ENCODE data around the gene UBE3D.

UBE3D gene, protein sequence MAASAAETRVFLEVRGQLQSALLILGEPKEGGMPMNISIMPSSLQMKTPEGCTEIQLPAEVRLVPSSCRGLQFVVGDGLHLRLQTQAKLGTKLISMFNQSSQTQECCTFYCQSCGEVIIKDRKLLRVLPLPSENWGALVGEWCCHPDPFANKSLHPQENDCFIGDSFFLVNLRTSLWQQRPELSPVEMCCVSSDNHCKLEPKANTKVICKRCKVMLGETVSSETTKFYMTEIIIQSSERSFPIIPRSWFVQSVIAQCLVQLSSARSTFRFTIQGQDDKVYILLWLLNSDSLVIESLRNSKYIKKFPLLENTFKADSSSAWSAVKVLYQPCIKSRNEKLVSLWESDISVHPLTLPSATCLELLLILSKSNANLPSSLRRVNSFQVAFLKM

GRCh38 chr6:83065511-83066192 is at the start of gene UBE3D:
TSS of gene UBE3D (minus strand) at chr6:83065841. CDS start at chr6:83065718, 123 bp downstream.
- H2AFZ ChIP-seq (ENCODE audit: low read length, unreplicated experiment): peak within 1 kb of the TSS; percentile 98
- no peak within 1 kb of the TSS for H3K27ac ChIP-seq (ENCODE audit: low read depth, low read length)
- peaks cover 17% of the 10 kb centered on the region for H3K4me1 ChIP-seq (ENCODE audit: control insufficient read depth, insufficient read depth, low read length, unreplicated experiment)
- H3K36me3 ChIP-seq (ENCODE audit: insufficient read depth, low read length): no peaks in the 10 kb centered on the region
- H3K79me2 ChIP-seq (ENCODE audit: control insufficient read depth, insufficient read depth, low read length, unreplicated experiment): peaks cover 25% of the 10 kb centered on the region
- H3K4me3 ChIP-seq (ENCODE audit: low read depth, low read length): peak within 1 kb of the TSS; percentile 91
- H3K27me3 ChIP-seq (ENCODE audit: insufficient read depth, low read length): no peaks in the 10 kb centered on the region

GRCh38 chr6:83114164-83114563 is 48.5 kb upstream of the UBE3D start:
- Histone ChIP-seq H3K4me1 (ENCODE audit: control insufficient read depth, insufficient read depth, low read length, unreplicated experiment) (no peaks in the 10 kb centered on the region), H2AFZ (ENCODE audit: low read length, unreplicated experiment) (no peak overlapping the region), H3K79me2 (ENCODE audit: control insufficient read depth, insufficient read depth, low read length, unreplicated experiment) (no peaks in the 10 kb centered on the region), H3K27ac (ENCODE audit: low read depth, low read length) (no peak overlapping the region), H3K27me3 (ENCODE audit: insufficient read depth, low read length) (no peaks in the 10 kb centered on the region), H3K36me3 (ENCODE audit: insufficient read depth, low read length) (no peaks in the 10 kb centered on the region), H3K4me3 (ENCODE audit: low read depth, low read length) (no peak overlapping the region)

DNA sequence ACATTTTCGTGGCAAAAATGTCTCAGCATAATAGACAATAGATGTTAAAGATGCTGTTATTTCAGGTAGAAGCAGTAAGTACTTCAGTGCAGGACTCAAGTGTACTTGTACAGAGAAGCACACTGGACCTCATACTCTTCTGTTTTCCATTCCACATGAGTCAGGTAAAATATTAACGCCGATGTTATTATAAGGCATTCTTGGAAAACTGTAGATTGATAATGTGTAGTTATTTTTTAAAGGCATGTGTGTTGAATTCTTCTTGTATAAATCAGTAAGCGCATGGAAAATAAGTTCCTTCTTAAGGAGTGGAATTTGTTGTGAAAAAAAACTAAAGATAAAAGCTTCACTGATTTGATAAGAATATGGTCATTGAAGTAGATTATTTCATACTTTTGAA is 47.6 kb upstream of the UBE3D start:
- H3K36me3 ChIP-seq (ENCODE audit: insufficient read depth, low read length): no peaks in the 10 kb centered on the region
- no peak overlapping the region for H3K27ac ChIP-seq (ENCODE audit: low read depth, low read length)
- no peak overlapping the region for H2AFZ ChIP-seq (ENCODE audit: low read length, unreplicated experiment)
- H3K4me1 ChIP-seq (ENCODE audit: control insufficient read depth, insufficient read depth, low read length, unreplicated experiment): no peaks in the 10 kb centered on the region
- H3K79me2 ChIP-seq (ENCODE audit: control insufficient read depth, insufficient read depth, low read length, unreplicated experiment): no peaks in the 10 kb centered on the region
- H3K4me3 ChIP-seq (ENCODE audit: low read depth, low read length): no peak overlapping the region
- H3K27me3 ChIP-seq (ENCODE audit: insufficient read depth, low read length): no peaks in the 10 kb centered on the region

GRCh38 chr6:83108378-83108777 is 42.7 kb upstream of the UBE3D start:
- Histone ChIP-seq H3K4me3 (ENCODE audit: low read depth, low read length) (no peak overlapping the region), H2AFZ (ENCODE audit: low read length, unreplicated experiment) (no peak overlapping the region), H3K79me2 (ENCODE audit: control insufficient read depth, insufficient read depth, low read length, unreplicated experiment) (no peaks in the 10 kb centered on the region), H3K36me3 (ENCODE audit: insufficient read depth, low read length) (peaks cover 8% of the 10 kb centered on the region; the same call in 1 of the 2 replicates), H3K27ac (ENCODE audit: low read depth, low read length) (no peak overlapping the region), H3K4me1 (ENCODE audit: control insufficient read depth, insufficient read depth, low read length, unreplicated experiment) (no peaks in the 10 kb centered on the region), H3K27me3 (ENCODE audit: insufficient read depth, low read length) (no peaks in the 10 kb centered on the region)

GRCh38 chr6:83098589-83098988 is 32.9 kb upstream of the UBE3D start:
- Histone ChIP-seq H2AFZ (ENCODE audit: low read length, unreplicated experiment) (no peak overlapping the region), H3K36me3 (ENCODE audit: insufficient read depth, low read length) (peaks cover 6% of the 10 kb centered on the region; the same call in 1 of the 2 replicates), H3K4me3 (ENCODE audit: low read depth, low read length) (no peak overlapping the region), H3K4me1 (ENCODE audit: control insufficient read depth, insufficient read depth, low read length, unreplicated experiment) (peaks cover 4% of the 10 kb centered on the region), H3K79me2 (ENCODE audit: control insufficient read depth, insufficient read depth, low read length, unreplicated experiment) (no peaks in the 10 kb centered on the region), H3K27me3 (ENCODE audit: insufficient read depth, low read length) (no peaks in the 10 kb centered on the region), H3K27ac (ENCODE audit: low read depth, low read length) (no peak overlapping the region)

DNA sequence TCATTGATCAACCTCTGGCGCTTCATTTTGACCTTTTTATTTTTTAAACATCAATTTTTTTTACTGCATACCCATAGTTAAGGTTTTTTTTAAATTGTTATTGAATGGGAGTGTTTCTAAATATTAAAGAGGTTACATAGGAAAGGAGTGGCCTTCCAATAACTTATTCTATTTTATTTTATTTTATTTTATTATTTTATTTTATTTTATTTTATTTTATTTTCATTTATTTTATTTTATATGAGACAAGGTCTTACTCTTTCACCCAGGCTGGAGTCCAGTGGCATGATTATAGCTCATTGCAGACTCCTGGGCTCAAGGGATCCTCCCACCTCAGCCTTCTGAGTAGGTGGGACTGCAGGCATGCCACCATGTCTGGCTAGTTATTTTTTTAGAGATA is 32.0 kb upstream of the UBE3D start:
- no peak overlapping the region for H3K4me3 ChIP-seq (ENCODE audit: low read depth, low read length)
- H3K27ac ChIP-seq (ENCODE audit: low read depth, low read length): no peak overlapping the region
- H3K4me1 ChIP-seq (ENCODE audit: control insufficient read depth, insufficient read depth, low read length, unreplicated experiment): peaks cover 6% of the 10 kb centered on the region
- no peak overlapping the region for H2AFZ ChIP-seq (ENCODE audit: low read length, unreplicated experiment)
- no peaks in the 10 kb centered on the region for H3K79me2 ChIP-seq (ENCODE audit: control insufficient read depth, insufficient read depth, low read length, unreplicated experiment)
- H3K27me3 ChIP-seq (ENCODE audit: insufficient read depth, low read length): no peaks in the 10 kb centered on the region
- H3K36me3 ChIP-seq (ENCODE audit: insufficient read depth, low read length): peaks cover 6% of the 10 kb centered on the region; the same call in 1 of the 2 replicates

DNA sequence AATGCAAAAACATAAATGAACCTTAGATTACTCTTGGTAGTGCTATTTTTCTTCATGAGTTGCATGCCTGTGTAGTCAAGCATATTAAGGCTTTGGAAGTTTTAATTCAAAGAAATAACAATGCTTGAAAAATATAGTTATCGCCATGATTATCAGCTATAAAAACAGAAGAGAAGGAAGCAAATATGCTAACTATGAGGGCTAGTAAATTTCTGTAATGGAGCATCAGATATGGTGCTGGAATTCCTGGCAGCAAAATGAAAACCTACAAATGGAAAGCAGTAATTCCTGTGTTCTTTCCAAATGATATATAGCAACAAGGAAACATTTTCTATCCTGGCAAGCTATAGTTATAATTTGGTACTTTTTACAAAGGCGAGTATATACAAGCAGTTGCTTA is 31.6 kb upstream of the UBE3D start:
- H3K79me2 ChIP-seq (ENCODE audit: control insufficient read depth, insufficient read depth, low read length, unreplicated experiment): no peaks in the 10 kb centered on the region
- no peak overlapping the region for H3K4me3 ChIP-seq (ENCODE audit: low read depth, low read length)
- H2AFZ ChIP-seq (ENCODE audit: low read length, unreplicated experiment): no peak overlapping the region
- H3K36me3 ChIP-seq (ENCODE audit: insufficient read depth, low read length): peaks cover 4% of the 10 kb centered on the region; the same call in 1 of the 2 replicates
- peaks cover 6% of the 10 kb centered on the region for H3K4me1 ChIP-seq (ENCODE audit: control insufficient read depth, insufficient read depth, low read length, unreplicated experiment)
- H3K27me3 ChIP-seq (ENCODE audit: insufficient read depth, low read length): no peaks in the 10 kb centered on the region
- H3K27ac ChIP-seq (ENCODE audit: low read depth, low read length): no peak overlapping the region

GRCh38 chr6:83096791-83097190 is 31.1 kb upstream of the UBE3D start:
- H2AFZ ChIP-seq (ENCODE audit: low read length, unreplicated experiment): no peak overlapping the region
- no peaks in the 10 kb centered on the region for H3K27me3 ChIP-seq (ENCODE audit: insufficient read depth, low read length)
- H3K27ac ChIP-seq (ENCODE audit: low read depth, low read length): no peak overlapping the region

DNA sequence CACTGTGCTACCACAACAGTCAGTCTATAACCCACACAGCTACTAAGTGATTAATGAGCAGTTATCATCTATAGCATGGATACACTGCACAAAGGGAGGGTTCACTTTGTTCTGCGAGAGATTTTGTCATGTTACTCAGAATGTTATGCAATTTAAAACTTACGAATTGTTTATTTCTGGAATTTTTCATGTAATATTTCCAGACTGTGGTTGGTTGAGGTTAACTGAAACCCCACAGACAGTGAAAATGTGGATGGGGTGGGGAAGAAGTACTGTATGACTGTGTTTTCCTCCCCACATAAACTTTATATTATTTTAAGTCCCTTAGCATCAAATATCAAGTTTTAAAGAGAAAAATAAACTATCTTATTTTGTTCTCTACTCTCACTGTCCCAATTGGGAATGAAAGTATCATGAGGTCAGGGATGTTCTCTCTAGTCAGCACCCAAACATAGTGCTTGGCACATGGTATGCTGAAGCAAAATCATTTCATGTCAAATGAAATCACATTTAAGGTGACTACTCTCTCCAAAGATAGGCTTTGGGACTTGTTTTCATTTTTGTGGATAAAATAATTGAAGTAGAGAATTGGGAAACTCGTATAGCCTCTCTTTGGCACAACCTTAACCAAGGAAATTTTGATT is 27.2 kb upstream of the UBE3D start:
- Histone ChIP-seq H3K36me3 (ENCODE audit: insufficient read depth, low read length) (no peaks in the 10 kb centered on the region), H3K27me3 (ENCODE audit: insufficient read depth, low read length) (no peaks in the 10 kb centered on the region), H3K4me1 (ENCODE audit: control insufficient read depth, insufficient read depth, low read length, unreplicated experiment) (peaks cover 6% of the 10 kb centered on the region), H2AFZ (ENCODE audit: low read length, unreplicated experiment) (no peak overlapping the region), H3K27ac (ENCODE audit: low read depth, low read length) (peak overlapping the region; percentile 24; the same call in 1 of the 2 replicates), H3K4me3 (ENCODE audit: low read depth, low read length) (no peak overlapping the region), H3K79me2 (ENCODE audit: control insufficient read depth, insufficient read depth, low read length, unreplicated experiment) (no peaks in the 10 kb centered on the region)

More at GRCh38 chr6:83096791-83097190, 31.1 kb upstream of the UBE3D start:
- H3K36me3 ChIP-seq (ENCODE audit: insufficient read depth, low read length): no peaks in the 10 kb centered on the region
- H3K79me2 ChIP-seq (ENCODE audit: control insufficient read depth, insufficient read depth, low read length, unreplicated experiment): no peaks in the 10 kb centered on the region
- no peak overlapping the region for H3K4me3 ChIP-seq (ENCODE audit: low read depth, low read length)
- peaks cover 6% of the 10 kb centered on the region for H3K4me1 ChIP-seq (ENCODE audit: control insufficient read depth, insufficient read depth, low read length, unreplicated experiment)

DNA sequence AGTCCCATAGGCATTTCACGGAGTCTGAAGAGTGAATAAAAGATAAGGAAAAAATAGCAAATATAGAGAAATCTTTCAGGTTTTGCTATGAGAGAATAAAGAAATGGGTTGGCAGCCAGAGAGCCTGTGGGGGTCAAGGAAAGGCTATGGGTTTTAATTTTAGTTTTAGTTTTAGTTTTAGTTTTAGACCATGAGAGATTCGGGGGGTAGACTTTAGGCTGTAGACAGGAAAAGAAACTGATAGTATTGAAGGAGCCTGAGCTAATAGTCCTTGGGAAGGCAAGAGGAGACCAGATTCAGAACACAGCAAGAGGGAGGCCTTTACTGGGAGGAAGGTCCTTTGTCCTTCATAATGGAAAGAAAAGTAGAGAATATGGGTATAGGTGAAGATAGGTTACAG is 21.1 kb upstream of the UBE3D start:
- Histone ChIP-seq H2AFZ (ENCODE audit: low read length, unreplicated experiment) (no peak overlapping the region), H3K27ac (ENCODE audit: low read depth, low read length) (no peak overlapping the region), H3K36me3 (ENCODE audit: insufficient read depth, low read length) (no peaks in the 10 kb centered on the region), H3K4me3 (ENCODE audit: low read depth, low read length) (no peak overlapping the region), H3K27me3 (ENCODE audit: insufficient read depth, low read length) (no peaks in the 10 kb centered on the region), H3K79me2 (ENCODE audit: control insufficient read depth, insufficient read depth, low read length, unreplicated experiment) (no peaks in the 10 kb centered on the region), H3K4me1 (ENCODE audit: control insufficient read depth, insufficient read depth, low read length, unreplicated experiment) (no peaks in the 10 kb centered on the region)
